GM18861 (cell line): ENCODE data around the gene PCDHB4.
"Not testable (repeated sequence)": the region's sequence is repeated elsewhere in the genome, so short reads cannot be mapped to it uniquely, and the experiment has no call there.

Source experiments
- ATAC-seq: cut with Tn5 transposase; IDR thresholded peaks from one replicate; pipeline ENCODE4 v1.9.1; 2021; ENCODE audit not compliant: unreplicated experiment

Gene PCDHB4

DNA sequence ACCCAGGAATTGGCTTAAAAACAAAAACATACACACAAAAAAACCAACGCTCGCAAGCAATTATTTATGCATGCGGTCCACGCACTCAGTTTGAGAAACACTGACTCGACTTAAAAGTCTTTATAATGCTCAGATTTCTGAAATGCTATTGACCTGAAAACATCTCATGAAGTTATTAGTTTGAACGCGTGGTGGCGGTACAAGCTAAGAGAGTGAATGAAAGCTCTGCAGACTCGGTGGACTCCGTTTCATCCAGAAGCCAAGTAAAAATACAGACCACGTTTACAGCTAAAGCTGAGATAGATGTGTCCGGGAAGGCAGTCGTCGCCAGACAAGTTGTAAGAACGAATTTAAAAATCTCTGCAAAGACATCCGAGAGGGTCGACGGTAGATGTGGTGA, 28.2 kb downstream of the PCDHB4 start, which contains the start of gene PCDHB6:
TSS of gene PCDHB6 (plus strand) at position 246 of the 400 bp plus-strand sequence. CDS start 201 bp downstream, outside the sequence.
- ATAC-seq = no peak

GRCh38 chr5:141150224-141150992, 28.8 kb downstream of the PCDHB4 start:
- no peak for ATAC-seq

DNA sequence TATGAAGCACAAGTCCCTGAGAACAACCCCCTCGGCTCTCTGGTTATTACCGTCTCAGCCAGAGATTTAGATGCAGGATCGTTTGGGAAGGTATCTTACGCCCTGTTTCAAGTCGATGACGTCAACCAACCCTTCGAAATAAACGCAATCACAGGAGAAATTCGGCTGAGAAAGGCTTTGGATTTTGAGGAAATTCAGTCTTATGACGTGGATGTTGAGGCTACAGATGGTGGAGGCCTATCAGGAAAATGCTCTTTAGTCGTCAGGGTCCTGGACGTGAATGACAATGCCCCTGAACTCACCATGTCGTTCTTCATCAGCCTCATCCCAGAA, 29.3 kb downstream of the PCDHB4 start:
- ATAC-seq = no peak

- ATAC-seq = not testable (repeated sequence)
Measured at GRCh38 chr5:141151632-141152031, 30.0 kb downstream of the PCDHB4 start.

DNA sequence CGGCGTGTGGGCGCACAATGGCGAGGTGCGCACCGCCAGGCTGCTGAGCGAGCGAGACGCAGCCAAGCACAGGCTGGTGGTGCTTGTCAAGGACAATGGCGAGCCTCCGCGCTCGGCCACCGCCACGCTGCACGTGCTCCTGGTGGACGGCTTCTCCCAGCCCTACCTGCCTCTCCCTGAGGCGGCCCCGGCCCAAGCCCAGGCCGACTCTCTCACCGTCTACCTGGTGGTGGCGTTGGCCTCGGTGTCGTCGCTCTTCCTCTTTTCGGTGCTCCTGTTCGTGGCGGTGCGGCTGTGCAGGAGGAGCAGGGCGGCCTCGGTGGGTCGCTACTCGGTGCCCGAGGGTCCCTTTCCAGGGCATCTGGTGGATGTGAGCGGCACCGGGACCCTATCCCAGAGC, 30.5 kb downstream of the PCDHB4 start:
- not testable (repeated sequence) for ATAC-seq

DNA sequence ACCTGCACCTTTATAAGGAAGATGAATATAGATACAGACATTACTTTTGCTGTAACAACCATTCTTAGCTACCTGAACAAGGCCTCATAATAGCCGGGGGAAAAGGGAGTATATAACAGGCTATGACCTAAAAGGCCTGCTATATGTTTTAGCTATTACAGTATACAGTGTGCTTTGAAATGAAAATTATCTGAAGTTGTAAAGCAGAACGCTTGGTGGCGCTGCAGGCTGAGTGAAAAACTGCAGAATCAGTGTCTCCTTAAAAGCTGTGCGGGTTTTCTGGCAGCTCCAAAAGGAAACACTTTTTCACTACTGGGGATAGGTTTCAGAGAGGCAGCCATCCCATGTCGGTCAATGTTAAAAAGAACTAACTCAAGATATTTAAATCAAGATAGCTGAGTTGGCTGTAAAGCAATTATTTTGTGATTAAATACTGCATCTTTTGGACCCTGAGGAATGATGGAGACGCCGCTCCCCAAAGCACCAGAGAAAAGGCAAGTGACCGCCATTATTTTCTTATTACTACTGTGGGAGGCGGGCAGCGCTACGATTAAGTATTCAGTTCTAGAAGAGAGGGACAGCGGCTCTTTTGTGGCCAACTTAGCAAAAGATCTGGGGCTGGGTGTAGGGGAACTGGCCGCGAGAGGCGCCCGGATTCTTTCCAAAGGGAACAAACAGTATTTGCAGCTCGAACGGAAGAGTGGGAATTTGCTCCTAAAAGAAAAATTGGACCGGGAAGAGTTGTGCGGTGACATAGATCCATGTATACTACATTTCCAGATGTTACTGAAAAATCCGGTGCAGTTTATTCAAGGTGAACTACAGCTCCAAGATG, 34.1 kb downstream of the PCDHB4 start:
- no peak for ATAC-seq

DNA sequence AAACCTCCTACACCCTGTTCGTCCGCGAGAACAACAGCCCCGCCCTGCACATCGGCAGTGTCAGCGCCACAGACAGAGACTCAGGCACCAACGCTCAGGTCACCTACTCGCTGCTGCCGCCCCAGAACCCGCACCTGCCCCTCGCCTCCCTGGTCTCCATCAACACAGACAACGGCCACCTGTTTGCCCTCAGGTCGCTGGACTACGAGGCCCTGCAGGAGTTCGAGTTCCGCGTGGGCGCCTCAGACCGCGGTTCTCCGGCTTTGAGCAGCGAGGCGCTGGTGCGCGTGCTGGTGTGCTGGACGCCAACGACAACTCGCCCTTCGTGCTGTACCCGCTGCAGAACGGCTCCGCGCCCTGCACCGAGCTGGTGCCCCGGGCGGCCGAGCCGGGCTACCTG, 35.7 kb downstream of the PCDHB4 start:
- ATAC-seq = not testable (repeated sequence)

DNA sequence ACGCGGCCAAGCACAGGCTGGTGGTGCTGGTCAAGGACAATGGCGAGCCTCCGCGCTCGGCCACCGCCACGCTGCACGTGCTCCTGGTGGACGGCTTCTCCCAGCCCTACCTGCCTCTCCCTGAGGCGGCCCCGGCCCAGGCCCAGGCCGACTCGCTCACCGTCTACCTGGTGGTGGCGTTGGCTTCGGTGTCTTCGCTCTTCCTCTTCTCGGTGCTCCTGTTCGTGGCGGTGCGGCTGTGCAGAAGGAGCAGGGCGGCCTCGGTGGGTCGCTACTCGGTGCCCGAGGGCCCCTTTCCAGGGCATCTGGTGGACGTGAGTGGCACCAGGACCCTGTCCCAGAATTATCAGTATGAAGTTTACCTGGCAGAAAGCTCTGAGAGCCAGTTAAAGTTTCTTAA, 36.3 kb downstream of the PCDHB4 start:
- not testable (repeated sequence) for ATAC-seq

DNA sequence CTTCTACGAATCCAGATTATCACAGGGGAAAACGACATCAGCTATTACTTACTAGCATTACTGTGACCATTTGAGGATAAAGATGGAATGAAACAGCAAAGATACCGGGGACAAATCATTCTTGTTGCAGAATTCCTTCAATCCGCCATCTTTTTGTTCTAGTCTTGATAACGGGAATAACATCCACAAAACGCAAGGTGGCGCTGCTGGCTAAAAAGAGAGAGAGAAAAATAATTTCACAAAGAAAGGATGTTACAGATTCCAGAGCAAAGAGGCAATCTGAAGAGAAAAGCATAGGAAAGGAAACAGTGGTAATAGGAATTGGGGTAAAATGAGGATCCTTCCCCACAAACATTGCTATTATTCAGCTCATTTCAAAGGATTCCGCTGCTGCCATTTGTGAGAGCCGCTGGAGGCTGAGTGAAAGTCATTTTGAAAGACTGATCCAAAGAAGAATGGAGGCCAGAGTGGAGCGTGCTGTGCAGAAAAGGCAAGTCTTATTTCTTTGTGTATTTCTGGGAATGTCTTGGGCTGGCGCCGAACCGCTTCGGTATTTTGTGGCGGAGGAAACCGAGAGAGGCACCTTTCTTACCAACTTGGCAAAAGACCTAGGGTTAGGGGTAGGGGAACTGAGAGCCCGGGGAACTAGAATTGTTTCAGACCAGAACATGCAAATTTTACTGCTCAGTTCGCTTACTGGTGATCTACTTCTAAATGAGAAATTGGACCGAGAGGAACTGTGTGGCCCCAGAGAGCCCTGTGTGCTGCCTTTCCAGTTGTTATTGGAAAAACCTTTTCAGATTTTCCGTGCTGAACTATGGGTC, 51.0 kb downstream of the PCDHB4 start, which contains the start of gene PCDHB7:
TSS of gene PCDHB7 (plus strand) at position 264 of the 824 bp plus-strand sequence. CDS start at position 456, 192 bp downstream.
- no peak for ATAC-seq

DNA sequence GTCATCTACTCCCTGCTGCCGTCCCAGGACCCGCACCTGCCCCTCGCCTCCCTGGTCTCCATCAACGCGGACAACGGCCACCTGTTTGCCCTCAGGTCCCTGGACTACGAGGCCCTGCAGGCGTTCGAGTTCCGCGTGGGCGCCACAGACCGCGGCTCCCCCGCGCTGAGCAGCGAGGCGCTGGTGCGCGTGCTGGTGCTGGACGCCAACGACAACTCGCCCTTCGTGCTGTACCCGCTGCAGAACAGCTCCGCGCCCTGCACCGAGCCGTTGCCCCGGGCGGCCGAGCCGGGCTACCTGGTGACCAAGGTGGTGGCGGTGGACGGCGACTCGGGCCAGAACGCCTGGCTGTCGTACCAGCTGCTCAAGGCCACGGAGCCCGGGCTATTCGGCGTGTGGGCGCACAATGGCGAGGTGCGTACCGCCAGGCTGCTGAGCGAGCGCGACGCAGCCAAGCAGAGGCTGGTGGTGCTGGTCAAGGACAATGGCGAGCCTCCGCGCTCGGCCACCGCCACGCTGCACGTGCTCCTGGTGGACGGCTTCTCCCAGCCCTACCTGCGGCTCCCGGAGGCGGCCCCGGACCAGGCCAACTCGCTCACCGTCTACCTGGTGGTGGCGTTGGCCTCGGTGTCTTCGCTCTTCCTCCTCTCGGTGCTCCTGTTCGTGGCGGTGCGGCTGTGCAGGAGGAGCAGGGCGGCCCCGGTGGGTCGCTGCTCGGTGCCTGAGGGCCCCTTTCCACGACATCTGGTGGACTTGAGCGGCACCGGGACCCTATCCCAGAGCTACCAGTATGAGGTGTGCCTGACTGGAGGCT, 52.9 kb downstream of the PCDHB4 start:
- not testable (repeated sequence) for ATAC-seq
